ENCODE results near the gene PALB2.
"Not testable (repeated sequence)": the region's sequence is repeated elsewhere in the genome, so short reads cannot be mapped to it uniquely, and the experiment has no call there.

The PALB2 gene

GRCh38 chr16:23609929-23610328, 31.2 kb downstream of the PALB2 start:
- TF ChIP-seq ZNF274 (IDR thresholded peaks at IDR 0.05; ENCODE audit: low read depth, low read length) = no peak
- no peak overlapping the region for H3K4me3 ChIP-seq (ENCODE audit: low read length)

GRCh38 chr16:23608194-23608593, 32.9 kb downstream of the PALB2 start:
- no peak for TF ChIP-seq ZNF274 (IDR thresholded peaks at IDR 0.05; ENCODE audit: low read depth, low read length)
- no peak overlapping the region for H3K4me3 ChIP-seq (ENCODE audit: low read length)

GRCh38 chr16:23607726-23608125, 33.4 kb downstream of the PALB2 start:
- TF ChIP-seq ZNF274 (IDR thresholded peaks at IDR 0.05; ENCODE audit: low read depth, low read length) = no peak
- no peak overlapping the region for H3K4me3 ChIP-seq (ENCODE audit: low read length)

- H3K4me3 ChIP-seq (ENCODE audit: low read length) = no peak overlapping the region
- TF ChIP-seq ZNF274 (IDR thresholded peaks at IDR 0.05; ENCODE audit: low read depth, low read length) = no peak
Measured at GRCh38 chr16:23597003-23597756, 43.9 kb downstream of the PALB2 start.

GRCh38 chr16:23595951-23596720, 45.0 kb downstream of the PALB2 start, which contains the start of gene NDUFAB1:
TSS of gene NDUFAB1 (minus strand) at chr16:23596316. CDS start at chr16:23596290, 26 bp downstream.
- peak within 1 kb of the TSS; percentile 95 for H3K4me3 ChIP-seq (ENCODE audit: low read length)
- TF ChIP-seq ZNF274 (IDR thresholded peaks at IDR 0.05; ENCODE audit: low read depth, low read length) = no peak

GRCh38 chr16:23595246-23595950, 45.7 kb downstream of the PALB2 start:
- H3K4me3 ChIP-seq (ENCODE audit: low read length) = peak overlapping the region; percentile 95
- TF ChIP-seq ZNF274 (IDR thresholded peaks at IDR 0.05; ENCODE audit: low read depth, low read length) = no peak

GRCh38 chr16:23594186-23594585, 46.9 kb downstream of the PALB2 start:
- TF ChIP-seq ZNF274 (IDR thresholded peaks at IDR 0.05; ENCODE audit: low read depth, low read length) = no peak
- H3K4me3 ChIP-seq (ENCODE audit: low read length) = no peak overlapping the region

- no peak for TF ChIP-seq ZNF274 (IDR thresholded peaks at IDR 0.05; ENCODE audit: low read depth, low read length)
Measured at GRCh38 chr16:23590181-23590580, 50.9 kb downstream of the PALB2 start.

GRCh38 chr16:23587726-23588125, 53.4 kb downstream of the PALB2 start:
- TF ChIP-seq ZNF274 (IDR thresholded peaks at IDR 0.05; ENCODE audit: low read depth, low read length) = no peak
- H3K4me3 ChIP-seq (ENCODE audit: low read length) = no peak overlapping the region

More at GRCh38 chr16:23590181-23590580, 50.9 kb downstream of the PALB2 start:
- H3K4me3 ChIP-seq (ENCODE audit: low read length) = no peak overlapping the region

GRCh38 chr16:23584186-23585076, 56.7 kb downstream of the PALB2 start:
- no peak overlapping the region for H3K4me3 ChIP-seq (ENCODE audit: low read length)
- no peak for TF ChIP-seq ZNF274 (IDR thresholded peaks at IDR 0.05; ENCODE audit: low read depth, low read length)

GRCh38 chr16:23583271-23583670, 57.8 kb downstream of the PALB2 start:
- not testable (repeated sequence) for H3K4me3 ChIP-seq (ENCODE audit: low read length)

- no peak overlapping the region for H3K4me3 ChIP-seq (ENCODE audit: low read length)
- no peak for TF ChIP-seq ZNF274 (IDR thresholded peaks at IDR 0.05; ENCODE audit: low read depth, low read length)
Measured at GRCh38 chr16:23581764-23582163, 59.3 kb downstream of the PALB2 start.

GRCh38 chr16:23580391-23580790, 60.7 kb downstream of the PALB2 start:
- TF ChIP-seq ZNF274 (IDR thresholded peaks at IDR 0.05; ENCODE audit: low read depth, low read length) = no peak
- no peak overlapping the region for H3K4me3 ChIP-seq (ENCODE audit: low read length)

GRCh38 chr16:23579371-23579770, 61.7 kb downstream of the PALB2 start:
- H3K4me3 ChIP-seq (ENCODE audit: low read length) = no peak overlapping the region
- TF ChIP-seq ZNF274 (IDR thresholded peaks at IDR 0.05; ENCODE audit: low read depth, low read length) = no peak

Data from GM08714 (cell line).